Endothelial cell of umbilical vein (primary cell): Measurements from ENCODE around the gene CCDC73. TPM values are rescaled to one million over a fixed set of nuclear protein-coding genes. Genes with fewer than 3 reads are reported as not detected.

Experiments
- BruUV-seq: library from RNA; stranded (reverse); fragments of 400-500 nt; replicated peaks from 2 replicates; lab custom pipeline; 2021; lab: Mats Ljungman, UMichigan
- CTCF ChIA-PET: fragments of 300-600, 350-600 bp; sonication (Branson Sonifier 250); formaldehyde crosslinking; loops from one replicate; lab custom pipeline; 2021; ENCODE audit warnings: antibody characterized with exemption, inconsistent platforms; lab: Charles Lee
- POLR2A ChIA-PET: fragments of 300-600, 350-600 bp; sonication (Branson Sonifier 250); formaldehyde crosslinking; loops from one replicate; lab custom pipeline; 2021; ENCODE audit warnings: antibody characterized with exemption, inconsistent platforms; lab: Charles Lee
- DNase-seq: peaks from one replicate; pipeline ENCODE4 v3.0.0-alpha.2; 2011; ENCODE audit warnings: low read depth, low spot score
- FAIRE-seq: peaks from 2 replicates; lab custom pipeline; 2011; peaks lifted over from hg19 to GRCh38; lab: Jason Lieb, UNC
- H2AFZ ChIP-seq: 2 replicates; pipeline ENCODE4 v1.6.0; 2012; ENCODE audit warnings: low read depth, low read length, control low read depth, inconsistent platforms
- H3K27ac ChIP-seq: 2 replicates; pipeline ENCODE4 v1.5.1; 2011; ENCODE audit warnings: low read depth, mild to moderate bottlenecking, control low read depth, low read length, moderate library complexity; ENCODE audit not compliant: insufficient read depth
- H3K27me3 ChIP-seq, 2 experiments: 2 replicates each; pipeline versions ENCODE4 v1.6.0 to v1.6.1; 2011; ENCODE audit warnings: low read length in 2 of 2, mixed read lengths in 1 of 2; ENCODE audit not compliant: control insufficient read depth in 2 of 2, insufficient read depth in 2 of 2
- H3K36me3 ChIP-seq, 2 experiments: 2 replicates in 1 of 2; 3 replicates in 1 of 2; pipeline ENCODE4 v1.5.1; 2011; ENCODE audit warnings: low read length in 2 of 2, mild to moderate bottlenecking in 1 of 2, moderate library complexity in 1 of 2; ENCODE audit not compliant: control insufficient read depth in 2 of 2, insufficient read depth in 2 of 2; ENCODE audit errors: extremely low read depth in 1 of 2
- H3K4me1 ChIP-seq: 3 replicates; pipeline ENCODE4 v1.5.1; 2011; ENCODE audit warnings: mild to moderate bottlenecking, low read length; ENCODE audit not compliant: control insufficient read depth, insufficient read depth; ENCODE audit errors: extremely low read depth
- H3K4me2 ChIP-seq: 2 replicates; pipeline ENCODE4 v1.6.1; 2011; ENCODE audit warnings: low read length, control low read depth, mixed read lengths; ENCODE audit not compliant: insufficient read depth
- H3K4me3 ChIP-seq, 3 experiments: fragments of 200-600 bp in 1 of 3; sonication (generic), shearing (Covaris generic) in 1 of 3; replicated peaks in 1 of 3; 2 replicates each; pipeline ENCODE4 v1.5.1; 2011 to 2016; ENCODE audit warnings: control low read depth in 3 of 3, low read length in 3 of 3, mild to moderate bottlenecking in 2 of 3, inconsistent platforms in 1 of 3, low read depth in 1 of 3, moderate library complexity in 1 of 3; ENCODE audit not compliant: insufficient read depth in 1 of 3
- H3K79me2 ChIP-seq: 2 replicates; pipeline ENCODE4 v1.6.0; 2012; ENCODE audit warnings: low read length, inconsistent platforms; ENCODE audit not compliant: control insufficient read depth, insufficient read depth
- H3K9ac ChIP-seq: replicated peaks from 2 replicates; pipeline ENCODE3; 2011; ENCODE audit warnings: low read length, control low read depth; ENCODE audit not compliant: insufficient read depth; ENCODE audit errors: extremely low read depth
- H3K9me1 ChIP-seq: replicated peaks from 3 replicates; pipeline ENCODE4 v1.6.0; 2011; ENCODE audit warnings: mild to moderate bottlenecking, low read length; ENCODE audit not compliant: control insufficient read depth, insufficient read depth; ENCODE audit errors: extremely low read depth
- H3K9me3 ChIP-seq: replicated peaks from 2 replicates; pipeline ENCODE4 v1.5.1; 2012; ENCODE audit warnings: low read length, inconsistent platforms; ENCODE audit not compliant: control insufficient read depth, insufficient read depth
- H4K20me1 ChIP-seq: replicated peaks from 2 replicates; pipeline ENCODE3; 2011; ENCODE audit warnings: mild to moderate bottlenecking, low read length; ENCODE audit not compliant: control insufficient read depth, insufficient read depth; ENCODE audit errors: extremely low read depth
- EZH2 ChIP-seq: IDR thresholded peaks from 2 replicates; pipeline ENCODE4 v1.6.1; 2012; ENCODE audit warnings: borderline replicate concordance, low read depth, mild to moderate bottlenecking, moderate library complexity, low read length, inconsistent platforms; ENCODE audit not compliant: severe bottlenecking
- FOS ChIP-seq: IDR thresholded peaks from 2 replicates; pipeline ENCODE4 v1.6.1; 2011; ENCODE audit warnings: mild to moderate bottlenecking, low read length, moderate library complexity, borderline replicate concordance; ENCODE audit not compliant: insufficient read depth
- GATA2 ChIP-seq: IDR thresholded peaks from 2 replicates; pipeline ENCODE4 v1.7.0; 2011; ENCODE audit warnings: low read depth, mild to moderate bottlenecking, moderate library complexity, mixed read lengths, low read length; ENCODE audit not compliant: insufficient read length, insufficient read depth
- JUN ChIP-seq: IDR thresholded peaks from 2 replicates; pipeline ENCODE4 v1.6.1; 2011; ENCODE audit warnings: borderline replicate concordance, low read depth; ENCODE audit not compliant: insufficient read length, insufficient read depth
- MYC ChIP-seq: IDR thresholded peaks from one replicate; pipeline ENCODE4 v1.6.1; 2011; ENCODE audit warnings: mild to moderate bottlenecking, low read depth, low read length
- POLR2A ChIP-seq: IDR thresholded peaks from 2 replicates; pipeline ENCODE4 v1.6.1; 2012; ENCODE audit warnings: low read depth, mild to moderate bottlenecking, control low read depth, low read length
- POLR2AphosphoS5 ChIP-seq: IDR thresholded peaks from 2 replicates; pipeline ENCODE4 v1.6.1; 2012; ENCODE audit warnings: low read depth, mild to moderate bottlenecking, control low read depth, low read length, moderate library complexity; ENCODE audit not compliant: insufficient read depth
- dilution Hi-C: fragments of 300-500 bp; cut with MboI; formaldehyde crosslinking; loops from one replicate; pipeline ENCODE4 v1.15.0; 2019; ENCODE audit warnings: low sequenced_read_pairs; ENCODE audit not compliant: extremely low pct_ligation_motif_present
- intact Hi-C: fragments of 100-400 bp; cut with micrococcal nuclease; formaldehyde crosslinking; loops from one replicate; pipeline ENCODE4 v1.10.0; 2022
- polyA plus RNA-seq, 4 experiments: library from polyadenylated mRNA; depleted of rRNA in 3 of 4; stranded (reverse) in 3 of 4; unstranded in 1 of 4; fragments of >200 nt; gene quantifications; 2 replicates each; pipeline versions ENCODE4 v1.2.1 to v1.2.3, GENCODE V29; 2011 to 2012; ENCODE audit warnings: missing spikeins in 1 of 4
- total RNA-seq: library from RNA; stranded (reverse); gene quantifications from 2 replicates; pipeline ENCODE4 v1.2.3, GENCODE V29; 2021
- TF ChIP-seq, protein P1 (sequence below): IDR thresholded peaks from 2 replicates; pipeline ENCODE4 v1.6.1; 2011; ENCODE audit not compliant: insufficient read depth, insufficient read length
- TF ChIP-seq, protein P2 (sequence below), 2 donors: IDR thresholded peaks; 1 replicate in 1 of 2; 2 replicates in 1 of 2; pipeline ENCODE4 v1.5.1; 2011; ENCODE audit warnings: low read length in 2 of 2, mild to moderate bottlenecking in 2 of 2, moderate library complexity in 2 of 2, control low read depth in 1 of 2, inconsistent platforms in 1 of 2, low read depth in 1 of 2; ENCODE audit not compliant: insufficient read depth in 1 of 2; ENCODE audit errors: extremely low read depth in 1 of 2

The CCDC73 gene
- total and polyA plus RNA-seq, 2 donors (not counting 3 experiments of a cell fraction or from before 2014, with no cell fraction given) = not detected

DNA sequence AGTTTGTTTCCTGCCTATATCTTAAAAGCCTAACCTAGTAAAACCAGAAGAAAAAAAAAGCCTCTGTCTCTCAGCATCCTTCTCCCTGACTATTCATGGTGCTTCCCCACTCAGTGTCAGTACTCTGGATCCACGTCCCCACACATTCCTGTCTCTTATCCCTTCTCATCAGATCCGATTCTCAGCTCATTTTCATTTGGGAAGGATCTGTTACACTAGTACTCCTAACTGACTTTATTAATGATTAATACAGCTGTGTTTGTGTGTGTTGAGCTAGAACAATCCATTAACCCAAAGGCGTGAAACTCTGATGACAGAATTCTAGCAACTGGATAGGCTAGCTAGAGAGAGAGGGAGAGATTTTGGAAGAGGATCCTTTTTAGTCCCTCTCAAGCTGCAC, 36.8 kb upstream of the CCDC73 start:
- no TSS peak for BruUV-seq
- Histone ChIP-seq H3K4me1 (peaks cover 8% of the 10 kb centered on the region), H3K27me3 (peaks cover 22 to 35% of the 10 kb centered on the region in 2 experiments), H3K36me3 (no peaks in the 10 kb centered on the region), H3K9ac (no peak overlapping the region), H4K20me1 (no peaks in the 10 kb centered on the region), H3K27ac (no peak overlapping the region), H3K4me2 (no peak overlapping the region), H3K9me3 (no peaks in the 10 kb centered on the region), H3K9me1 (no peaks in the 10 kb centered on the region), H3K79me2 (no peaks in the 10 kb centered on the region), H3K4me3 (no peak overlapping the region), H2AFZ (no peak overlapping the region)
- FAIRE-seq (no peak), DNase-seq (no peak)
- ChIA-PET CTCF (interaction anchor here (1.1 to 1.2 kb wide), 3 partner anchors 22 to 54 kb away, joined by 3 to 4 read pairs (median 3); no protein-coding TSS in a partner anchor), POLR2A (no interaction called here)
- TF ChIP-seq FOS (no peak), MYC (no peak), JUN (no peak), POLR2AphosphoS5 (no peak), GATA2 (no peak), POLR2A (no peak), EZH2 (no peak)
- TF ChIP-seq, protein P1, sequence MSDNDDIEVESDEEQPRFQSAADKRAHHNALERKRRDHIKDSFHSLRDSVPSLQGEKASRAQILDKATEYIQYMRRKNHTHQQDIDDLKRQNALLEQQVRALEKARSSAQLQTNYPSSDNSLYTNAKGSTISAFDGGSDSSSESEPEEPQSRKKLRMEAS = no peak
- TF ChIP-seq, protein P2, sequence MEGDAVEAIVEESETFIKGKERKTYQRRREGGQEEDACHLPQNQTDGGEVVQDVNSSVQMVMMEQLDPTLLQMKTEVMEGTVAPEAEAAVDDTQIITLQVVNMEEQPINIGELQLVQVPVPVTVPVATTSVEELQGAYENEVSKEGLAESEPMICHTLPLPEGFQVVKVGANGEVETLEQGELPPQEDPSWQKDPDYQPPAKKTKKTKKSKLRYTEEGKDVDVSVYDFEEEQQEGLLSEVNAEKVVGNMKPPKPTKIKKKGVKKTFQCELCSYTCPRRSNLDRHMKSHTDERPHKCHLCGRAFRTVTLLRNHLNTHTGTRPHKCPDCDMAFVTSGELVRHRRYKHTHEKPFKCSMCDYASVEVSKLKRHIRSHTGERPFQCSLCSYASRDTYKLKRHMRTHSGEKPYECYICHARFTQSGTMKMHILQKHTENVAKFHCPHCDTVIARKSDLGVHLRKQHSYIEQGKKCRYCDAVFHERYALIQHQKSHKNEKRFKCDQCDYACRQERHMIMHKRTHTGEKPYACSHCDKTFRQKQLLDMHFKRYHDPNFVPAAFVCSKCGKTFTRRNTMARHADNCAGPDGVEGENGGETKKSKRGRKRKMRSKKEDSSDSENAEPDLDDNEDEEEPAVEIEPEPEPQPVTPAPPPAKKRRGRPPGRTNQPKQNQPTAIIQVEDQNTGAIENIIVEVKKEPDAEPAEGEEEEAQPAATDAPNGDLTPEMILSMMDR (IDR thresholded peaks at IDR 0.05; ENCODE audit: extremely low read depth in 1 of 2, insufficient read depth in 1 of 2, low read depth in 1 of 2, low read length in 2 of 2) = no peak
- intact Hi-C loops (no loop called here), dilution Hi-C loops (no loop called here)
